Measurements from ENCODE around the gene IGFBP7.
A peak's percentile ranks its signal among the peaks of the same experiment; 100 is the strongest.

IGFBP7 gene

DNA sequence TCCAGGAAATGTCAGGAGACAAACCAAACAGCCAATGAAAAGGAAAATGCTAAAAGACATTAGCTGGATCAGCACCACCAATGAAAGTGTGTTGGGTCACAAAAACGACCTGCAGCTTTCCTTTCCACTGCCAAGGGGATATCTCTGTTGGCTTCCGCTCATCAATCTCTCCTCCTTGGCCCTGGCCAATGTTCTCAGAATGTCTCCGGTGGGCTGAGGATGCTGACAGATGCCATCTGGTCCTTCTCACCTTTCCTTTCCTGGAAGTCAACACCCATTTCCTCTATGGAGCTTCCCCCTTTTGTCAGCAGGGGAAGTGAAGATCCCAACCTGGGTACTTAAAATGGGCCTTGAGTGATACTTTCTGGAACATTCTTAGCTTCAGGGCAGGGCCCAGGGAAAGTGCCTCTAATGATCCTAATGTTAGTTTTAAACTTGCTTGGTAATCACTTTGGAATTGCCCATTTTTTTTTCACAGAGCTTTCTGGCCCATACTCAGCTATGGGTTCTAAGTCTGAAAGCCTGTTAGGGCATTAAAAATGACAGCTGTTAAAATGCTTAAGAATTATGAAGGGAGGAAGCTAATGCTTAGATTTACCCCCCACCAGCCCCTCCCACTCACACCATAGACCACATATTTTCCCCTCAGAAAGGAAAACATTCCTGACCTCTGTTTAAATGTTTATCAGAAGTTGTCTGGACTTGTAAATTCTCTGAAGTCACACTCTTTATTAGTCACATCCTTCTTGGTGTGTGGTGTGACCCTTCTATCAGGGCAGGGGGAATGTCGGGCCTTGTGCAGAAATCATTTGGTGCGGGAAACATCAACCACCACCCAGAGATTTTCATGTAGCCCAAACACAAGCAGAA is 29.2 kb downstream of the IGFBP7 start:
- H3K27ac ChIP-seq (ENCODE audit: low read length): peak overlapping the region; percentile 76
- H3K4me1 ChIP-seq (ENCODE audit: control insufficient read depth in 1 of 2, insufficient read depth in 2 of 2, low read length in 2 of 2): peaks cover 0 to 27% of the 10 kb centered on the region in 2 donors
- H3K9me3 ChIP-seq (ENCODE audit: control insufficient read depth in 1 of 2, low read length in 2 of 2): no peaks in the 10 kb centered on the region
- no peaks in the 10 kb centered on the region for H3K27me3 ChIP-seq (ENCODE audit: low read depth, low read length)
- H3K4me3 ChIP-seq (ENCODE audit: low read depth in 1 of 2, low read length in 2 of 2): no peak overlapping the region
- no peaks in the 10 kb centered on the region for H3K36me3 ChIP-seq (ENCODE audit: control insufficient read depth in 1 of 2, insufficient read depth in 2 of 2, low read length in 2 of 2)

DNA sequence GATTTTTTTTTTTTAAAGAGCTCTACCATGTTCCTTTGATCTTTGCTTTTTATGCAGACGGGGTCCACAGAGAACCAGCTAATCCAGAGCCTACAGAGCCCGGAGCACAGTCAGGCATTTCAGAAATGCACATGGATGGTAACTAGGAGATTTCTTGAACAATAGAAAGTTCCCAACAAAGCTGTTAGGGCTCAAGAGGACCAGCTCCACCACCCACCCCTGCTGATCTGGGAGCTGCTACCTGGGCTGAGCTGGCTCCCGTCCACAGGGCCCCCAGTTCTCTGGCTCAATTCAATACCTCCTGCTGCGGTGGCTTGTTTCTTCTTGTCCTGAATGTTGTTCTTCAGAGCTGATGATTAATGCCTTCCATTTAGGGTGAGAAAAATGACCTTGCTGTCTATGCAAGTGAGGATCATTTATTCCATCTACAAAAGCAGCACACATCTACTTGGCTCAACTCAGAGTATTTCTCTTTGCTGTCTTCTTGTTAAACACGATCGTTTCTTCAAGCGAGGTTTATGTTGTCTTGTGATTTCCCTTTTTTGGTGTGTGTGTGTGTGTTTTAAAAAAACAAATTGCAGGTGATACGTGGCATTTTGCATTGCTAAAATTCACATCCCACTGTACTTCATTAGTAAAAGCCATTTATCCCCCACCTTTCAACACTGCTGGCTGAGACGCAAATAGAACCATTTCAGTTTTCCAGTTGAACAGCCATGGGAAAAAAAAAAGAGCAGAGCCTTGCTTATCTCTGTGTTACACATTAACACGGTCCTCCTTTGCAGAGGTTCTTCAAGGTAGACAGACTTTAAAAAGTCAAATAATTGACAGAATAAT is 31.3 kb downstream of the IGFBP7 start:
- Histone ChIP-seq H3K27me3 (ENCODE audit: low read depth, low read length) (no peaks in the 10 kb centered on the region), H3K9me3 (ENCODE audit: control insufficient read depth in 1 of 2, low read length in 2 of 2) (no peaks in the 10 kb centered on the region), H3K4me3 (ENCODE audit: low read depth in 1 of 2, low read length in 2 of 2) (no peak overlapping the region), H3K27ac (ENCODE audit: low read length) (no peak overlapping the region), H3K4me1 (ENCODE audit: control insufficient read depth in 1 of 2, insufficient read depth in 2 of 2, low read length in 2 of 2) (peaks cover 0 to 33% of the 10 kb centered on the region in 2 donors), H3K36me3 (ENCODE audit: control insufficient read depth in 1 of 2, insufficient read depth in 2 of 2, low read length in 2 of 2) (no peaks in the 10 kb centered on the region)

DNA sequence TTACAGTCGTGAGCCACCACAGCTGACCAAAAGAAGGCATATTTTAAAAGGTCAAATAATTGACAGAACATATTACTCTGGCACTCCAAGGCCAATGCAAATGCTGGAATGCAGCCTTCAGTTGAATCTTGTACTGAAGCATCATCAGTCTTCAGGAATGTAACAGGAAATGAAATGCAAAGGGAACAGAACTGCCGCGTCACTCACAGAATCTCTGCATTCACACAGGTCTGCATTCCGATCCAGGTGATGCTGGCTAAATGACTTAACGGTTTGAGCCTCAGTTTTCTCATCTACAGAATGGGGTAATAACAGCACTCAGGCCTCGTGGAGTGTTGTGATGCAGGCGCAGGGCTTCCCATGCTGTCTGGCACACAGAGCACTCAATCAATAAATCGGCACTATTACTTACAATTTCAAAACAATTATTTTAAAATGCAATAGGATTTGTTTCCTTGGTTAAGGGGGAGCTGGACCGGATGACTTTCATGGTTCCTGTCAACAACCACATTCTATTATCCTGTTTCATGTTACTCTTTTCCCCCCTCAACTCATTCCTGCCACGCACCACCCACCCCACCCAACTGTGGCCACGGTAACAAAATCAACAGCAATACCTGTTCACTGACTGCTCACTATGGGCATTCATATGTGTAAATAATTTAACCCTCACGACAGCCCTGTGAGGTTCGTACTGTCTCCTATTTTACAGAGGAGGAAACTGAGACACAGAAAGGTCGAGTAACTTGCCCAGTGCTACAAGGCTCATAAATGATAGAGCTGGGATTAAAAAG is 32.4 kb downstream of the IGFBP7 start:
- Histone ChIP-seq H3K4me1 (ENCODE audit: control insufficient read depth in 1 of 2, insufficient read depth in 2 of 2, low read length in 2 of 2) (peaks cover 0 to 33% of the 10 kb centered on the region in 2 donors), H3K27ac (ENCODE audit: low read length) (no peak overlapping the region), H3K36me3 (ENCODE audit: control insufficient read depth in 1 of 2, insufficient read depth in 2 of 2, low read length in 2 of 2) (no peaks in the 10 kb centered on the region), H3K27me3 (ENCODE audit: low read depth, low read length) (no peaks in the 10 kb centered on the region), H3K9me3 (ENCODE audit: control insufficient read depth in 1 of 2, low read length in 2 of 2) (no peaks in the 10 kb centered on the region), H3K4me3 (ENCODE audit: low read depth in 1 of 2, low read length in 2 of 2) (no peak overlapping the region)

DNA sequence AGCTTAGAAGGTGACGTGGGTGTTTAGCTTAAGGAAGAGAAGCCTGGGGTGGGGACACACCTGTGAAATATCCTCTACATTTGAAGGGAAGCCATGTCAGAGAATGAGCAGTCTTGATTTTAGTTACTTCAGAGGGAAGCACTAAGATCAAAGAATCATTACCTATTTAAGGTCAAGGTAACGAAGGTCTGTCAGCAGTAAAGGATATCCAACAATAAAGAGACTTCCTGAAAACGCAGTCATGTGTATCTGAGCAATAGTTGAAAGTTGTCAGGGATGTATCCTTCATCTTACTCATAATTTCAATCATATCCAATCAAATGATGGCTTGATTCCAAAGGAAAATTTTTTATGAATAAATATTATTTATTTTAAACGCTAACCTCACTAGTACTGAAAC is 33.5 kb downstream of the IGFBP7 start:
- Histone ChIP-seq H3K4me1 (ENCODE audit: control insufficient read depth in 1 of 2, insufficient read depth in 2 of 2, low read length in 2 of 2) (peaks cover 0 to 33% of the 10 kb centered on the region in 2 donors), H3K36me3 (ENCODE audit: control insufficient read depth in 1 of 2, insufficient read depth in 2 of 2, low read length in 2 of 2) (no peaks in the 10 kb centered on the region), H3K27me3 (ENCODE audit: low read depth, low read length) (no peaks in the 10 kb centered on the region), H3K4me3 (ENCODE audit: low read depth in 1 of 2, low read length in 2 of 2) (no peak overlapping the region), H3K9me3 (ENCODE audit: control insufficient read depth in 1 of 2, low read length in 2 of 2) (no peaks in the 10 kb centered on the region), H3K27ac (ENCODE audit: low read length) (no peak overlapping the region)

DNA sequence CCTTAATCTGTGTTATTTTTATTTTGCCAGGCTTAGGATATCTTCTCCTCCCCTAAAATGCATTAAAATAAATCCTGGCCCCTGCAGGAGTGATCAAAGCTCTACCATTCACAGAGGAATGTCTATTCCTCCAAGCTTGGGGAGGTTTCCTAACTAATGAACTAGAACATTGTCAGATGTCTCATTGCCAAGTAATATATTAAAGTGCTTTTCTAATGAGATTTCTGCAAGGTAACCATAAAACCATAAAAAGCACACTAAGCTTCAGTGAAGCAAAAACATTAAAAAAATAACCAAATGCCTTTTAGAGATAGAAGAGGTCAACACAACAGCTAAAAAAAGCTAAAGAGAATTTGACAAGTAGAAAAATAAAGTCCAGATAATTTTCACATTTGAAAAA is 34.8 kb downstream of the IGFBP7 start:
- Histone ChIP-seq H3K27ac (ENCODE audit: low read length) (no peak overlapping the region), H3K4me3 (ENCODE audit: low read depth in 1 of 2, low read length in 2 of 2) (no peak overlapping the region), H3K36me3 (ENCODE audit: control insufficient read depth in 1 of 2, insufficient read depth in 2 of 2, low read length in 2 of 2) (no peaks in the 10 kb centered on the region), H3K9me3 (ENCODE audit: control insufficient read depth in 1 of 2, low read length in 2 of 2) (no peaks in the 10 kb centered on the region), H3K4me1 (ENCODE audit: control insufficient read depth in 1 of 2, insufficient read depth in 2 of 2, low read length in 2 of 2) (peaks cover 0 to 22% of the 10 kb centered on the region in 2 donors), H3K27me3 (ENCODE audit: low read depth, low read length) (no peaks in the 10 kb centered on the region)

DNA sequence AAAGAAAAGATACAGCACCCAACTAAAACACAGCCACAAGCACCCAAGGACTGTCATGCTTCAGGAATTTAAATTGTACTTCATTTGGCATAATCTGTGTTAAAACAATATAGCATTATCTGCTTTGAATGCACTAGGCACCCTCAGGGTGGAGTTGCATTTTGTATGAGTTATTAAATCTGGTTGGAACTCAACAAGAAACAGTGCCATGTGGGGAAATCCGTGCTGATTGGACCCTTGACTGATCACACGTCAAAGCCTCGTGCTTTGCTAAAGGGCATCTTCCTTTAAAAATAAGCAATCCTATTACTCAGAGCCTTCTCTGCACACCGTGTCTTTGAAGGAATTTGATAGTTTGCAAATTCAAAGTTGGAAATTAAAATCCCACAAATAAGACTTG is 35.4 kb downstream of the IGFBP7 start:
- H3K36me3 ChIP-seq (ENCODE audit: control insufficient read depth in 1 of 2, insufficient read depth in 2 of 2, low read length in 2 of 2): no peaks in the 10 kb centered on the region
- no peaks in the 10 kb centered on the region for H3K9me3 ChIP-seq (ENCODE audit: control insufficient read depth in 1 of 2, low read length in 2 of 2)
- peaks cover 0 to 20% of the 10 kb centered on the region in 2 donors for H3K4me1 ChIP-seq (ENCODE audit: control insufficient read depth in 1 of 2, insufficient read depth in 2 of 2, low read length in 2 of 2)
- H3K4me3 ChIP-seq (ENCODE audit: low read depth in 1 of 2, low read length in 2 of 2): no peak overlapping the region
- no peaks in the 10 kb centered on the region for H3K27me3 ChIP-seq (ENCODE audit: low read depth, low read length)
- H3K27ac ChIP-seq (ENCODE audit: low read length): no peak overlapping the region

DNA sequence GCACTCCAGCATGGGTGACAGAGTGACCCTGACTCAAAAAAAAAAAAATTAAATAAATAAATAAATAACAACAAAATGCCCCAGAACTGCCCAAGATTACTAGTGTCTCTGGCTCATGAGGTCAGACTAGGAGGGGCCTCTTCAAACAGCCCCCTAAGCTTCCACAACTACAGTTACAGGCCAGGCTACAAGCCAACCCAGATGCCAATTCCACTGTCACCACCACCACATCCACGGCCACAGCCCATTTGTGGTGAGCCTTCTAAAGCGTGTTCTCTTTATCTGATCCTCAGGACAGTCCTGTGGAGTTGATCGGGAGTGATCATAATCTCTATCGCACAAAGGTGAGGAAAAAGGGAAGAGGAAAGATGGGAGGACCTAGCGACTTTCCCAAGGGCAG is 36.6 kb downstream of the IGFBP7 start:
- H3K36me3 ChIP-seq (ENCODE audit: control insufficient read depth in 1 of 2, insufficient read depth in 2 of 2, low read length in 2 of 2): no peaks in the 10 kb centered on the region
- H3K27ac ChIP-seq (ENCODE audit: low read length): no peak overlapping the region

DNA sequence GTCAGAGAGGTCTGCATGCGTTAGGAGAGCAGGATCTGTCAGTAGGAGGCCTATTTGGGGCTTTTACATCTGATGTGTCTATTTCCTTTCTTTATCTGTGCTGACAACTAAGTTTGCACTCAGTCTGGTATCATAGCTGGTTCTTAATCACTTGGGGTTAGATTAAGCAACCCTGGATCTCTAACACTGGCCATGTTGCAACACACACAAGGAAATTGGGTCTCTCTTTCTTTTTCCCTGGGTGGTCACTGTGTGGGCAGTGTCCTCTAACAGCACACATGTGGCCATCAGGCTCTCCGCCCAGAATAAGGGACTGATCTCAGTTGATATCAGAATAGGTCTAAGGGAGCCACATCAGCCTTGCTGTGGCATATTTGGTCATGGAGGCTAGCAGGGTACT is 38.9 kb downstream of the IGFBP7 start:
- Histone ChIP-seq H3K4me1 (ENCODE audit: control insufficient read depth in 1 of 2, insufficient read depth in 2 of 2, low read length in 2 of 2) (peaks cover 0 to 6% of the 10 kb centered on the region in 2 donors), H3K36me3 (ENCODE audit: control insufficient read depth in 1 of 2, insufficient read depth in 2 of 2, low read length in 2 of 2) (no peaks in the 10 kb centered on the region), H3K27me3 (ENCODE audit: low read depth, low read length) (no peaks in the 10 kb centered on the region), H3K27ac (ENCODE audit: low read length) (no peak overlapping the region), H3K9me3 (ENCODE audit: control insufficient read depth in 1 of 2, low read length in 2 of 2) (no peaks in the 10 kb centered on the region), H3K4me3 (ENCODE audit: low read depth in 1 of 2, low read length in 2 of 2) (no peak overlapping the region)

More for the DNA sequence above, 36.6 kb downstream of the IGFBP7 start:
- Histone ChIP-seq H3K9me3 (ENCODE audit: control insufficient read depth in 1 of 2, low read length in 2 of 2) (no peaks in the 10 kb centered on the region), H3K27me3 (ENCODE audit: low read depth, low read length) (no peaks in the 10 kb centered on the region), H3K4me3 (ENCODE audit: low read depth in 1 of 2, low read length in 2 of 2) (no peak overlapping the region), H3K4me1 (ENCODE audit: control insufficient read depth in 1 of 2, insufficient read depth in 2 of 2, low read length in 2 of 2) (peaks cover 0 to 9% of the 10 kb centered on the region in 2 donors)

DNA sequence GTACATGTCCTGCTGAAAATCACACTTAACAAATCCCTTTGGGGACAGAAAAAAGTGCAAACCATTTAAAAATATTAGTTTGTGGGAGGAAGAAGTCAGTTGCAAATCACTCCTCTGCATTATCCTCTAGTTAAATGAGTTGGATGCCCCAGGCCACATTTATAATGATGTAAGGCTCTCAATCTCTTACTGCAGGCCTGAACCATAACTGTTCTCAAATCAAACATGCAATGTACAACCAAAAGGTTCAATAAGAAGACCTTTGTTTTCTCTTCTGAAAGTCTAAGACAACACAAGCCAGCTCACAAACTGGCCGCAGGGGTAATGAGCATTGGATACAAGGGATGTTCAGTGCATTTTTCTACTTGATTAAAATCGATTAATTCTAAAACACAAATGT is 39.7 kb downstream of the IGFBP7 start:
- Histone ChIP-seq H3K36me3 (ENCODE audit: control insufficient read depth in 1 of 2, insufficient read depth in 2 of 2, low read length in 2 of 2) (peaks cover 0 to 7% of the 10 kb centered on the region in 2 donors), H3K4me1 (ENCODE audit: control insufficient read depth in 1 of 2, insufficient read depth in 2 of 2, low read length in 2 of 2) (peaks cover 0 to 10% of the 10 kb centered on the region in 2 donors), H3K4me3 (ENCODE audit: low read depth in 1 of 2, low read length in 2 of 2) (no peak overlapping the region), H3K27me3 (ENCODE audit: low read depth, low read length) (no peaks in the 10 kb centered on the region), H3K9me3 (ENCODE audit: control insufficient read depth in 1 of 2, low read length in 2 of 2) (no peaks in the 10 kb centered on the region), H3K27ac (ENCODE audit: low read length) (no peak overlapping the region)

DNA sequence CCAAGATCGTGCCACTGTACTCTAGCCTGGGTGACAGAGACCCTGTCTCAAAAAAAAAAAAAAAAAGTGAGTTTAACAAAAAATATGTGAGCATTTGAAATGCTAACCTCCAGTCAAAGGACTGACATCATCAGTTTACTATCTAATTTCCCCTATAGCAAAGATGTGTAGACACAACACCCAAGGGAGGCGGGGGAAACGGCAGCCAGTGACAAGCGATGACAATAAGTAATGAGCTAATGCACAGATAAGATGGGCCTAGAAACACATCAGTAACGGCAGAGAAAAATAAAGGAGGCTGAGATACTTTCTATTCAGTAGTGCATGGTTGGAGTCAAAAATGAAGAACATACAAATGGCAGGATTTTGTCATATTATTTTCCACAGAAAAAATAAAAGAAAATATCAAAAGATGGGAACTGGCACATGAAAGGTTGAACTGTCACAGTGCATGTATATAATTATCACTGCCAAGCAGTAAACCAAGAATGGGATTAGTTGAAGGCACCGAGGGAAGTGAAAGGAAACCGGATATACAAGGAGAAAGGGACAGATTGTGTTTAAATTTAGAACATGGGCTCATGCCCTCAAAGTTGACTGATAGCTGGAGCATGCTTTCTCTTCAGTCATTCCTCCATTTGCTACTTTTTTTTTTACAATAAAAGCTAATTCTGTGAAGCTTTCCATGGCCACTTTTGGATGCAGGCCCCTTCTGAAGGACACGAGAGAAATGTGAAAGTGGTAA is 41.8 kb downstream of the IGFBP7 start:
- no peak overlapping the region for H3K4me3 ChIP-seq (ENCODE audit: low read depth in 1 of 2, low read length in 2 of 2)
- H3K4me1 ChIP-seq (ENCODE audit: control insufficient read depth in 1 of 2, insufficient read depth in 2 of 2, low read length in 2 of 2): peaks cover under 1 to 25% of the 10 kb centered on the region in 2 donors
- H3K27me3 ChIP-seq (ENCODE audit: low read depth, low read length): no peaks in the 10 kb centered on the region
- H3K9me3 ChIP-seq (ENCODE audit: control insufficient read depth in 1 of 2, low read length in 2 of 2): no peaks in the 10 kb centered on the region
- H3K27ac ChIP-seq (ENCODE audit: low read length): no peak overlapping the region
- peaks cover 0 to 7% of the 10 kb centered on the region in 2 donors for H3K36me3 ChIP-seq (ENCODE audit: control insufficient read depth in 1 of 2, insufficient read depth in 2 of 2, low read length in 2 of 2)

All from muscle layer of duodenum (tissue), 2 donors.